SIG-M5 (cell line): ENCODE results near the gene ABR.
A peak's percentile ranks its signal among the peaks of the same experiment; 100 is the strongest.

ENCODE experiments used
- DNase-seq: peaks from one replicate; lab custom pipeline; 2025; lab: John Stamatoyannopoulos, UW

The ABR gene

GRCh38 chr17:1179818-1180742 lies at the start of gene ABR:
Gene ABR, minus strand, starts transcription at chr17:1179981. Its CDS starts 254 bp downstream, at chr17:1179727.
- no peak for DNase-seq

- DNase-seq: peak; percentile 37
Observed at GRCh38 chr17:1229349-1229899, 49.6 kb upstream of the ABR start.

GRCh38 chr17:1228781-1229348 lies 49.1 kb upstream of the ABR start:
- no peak for DNase-seq

DNA sequence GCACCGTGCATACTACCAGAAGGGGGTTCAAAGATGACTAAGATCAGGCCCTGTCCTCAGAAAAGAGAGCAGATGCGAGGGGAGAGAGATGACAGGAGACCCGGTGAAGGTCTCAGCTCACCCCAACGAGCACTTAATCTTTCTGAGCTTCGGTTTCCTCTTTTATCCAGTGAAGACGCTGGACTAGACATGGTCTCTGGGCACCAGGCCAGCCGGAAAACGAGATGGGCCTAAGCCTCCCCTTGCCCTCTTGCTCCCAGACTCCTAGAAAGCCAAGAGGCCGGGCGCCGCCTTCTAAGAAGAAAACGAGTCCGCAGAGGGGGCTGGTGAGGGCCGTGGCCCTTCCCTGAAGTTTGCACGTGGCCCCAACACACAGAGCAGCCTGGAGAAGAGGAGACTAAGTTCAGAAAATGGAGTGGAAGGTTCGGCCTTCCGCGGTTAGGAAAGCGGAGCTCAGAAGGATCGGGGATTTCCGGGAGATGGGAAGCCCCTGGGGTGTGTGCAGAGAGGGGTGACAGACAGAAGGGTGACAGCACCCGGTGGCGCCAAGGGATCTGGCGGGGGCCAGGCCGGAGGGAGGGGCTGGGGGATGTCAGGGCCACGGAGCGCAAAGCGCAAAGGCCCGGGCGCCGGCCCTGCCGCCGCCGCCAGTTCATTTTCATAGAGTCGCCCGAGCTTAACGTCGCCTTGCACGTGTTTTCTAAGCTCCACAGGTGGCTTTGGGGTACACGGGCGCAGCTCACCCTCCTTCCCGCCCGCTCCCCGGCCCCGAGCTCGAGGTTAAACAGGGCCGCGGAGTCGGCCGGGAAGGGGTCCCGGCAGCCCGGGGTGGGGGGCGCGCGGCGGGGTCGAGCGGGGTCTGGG lies 48.4 kb upstream of the ABR start:
- DNase-seq: no peak

DNA sequence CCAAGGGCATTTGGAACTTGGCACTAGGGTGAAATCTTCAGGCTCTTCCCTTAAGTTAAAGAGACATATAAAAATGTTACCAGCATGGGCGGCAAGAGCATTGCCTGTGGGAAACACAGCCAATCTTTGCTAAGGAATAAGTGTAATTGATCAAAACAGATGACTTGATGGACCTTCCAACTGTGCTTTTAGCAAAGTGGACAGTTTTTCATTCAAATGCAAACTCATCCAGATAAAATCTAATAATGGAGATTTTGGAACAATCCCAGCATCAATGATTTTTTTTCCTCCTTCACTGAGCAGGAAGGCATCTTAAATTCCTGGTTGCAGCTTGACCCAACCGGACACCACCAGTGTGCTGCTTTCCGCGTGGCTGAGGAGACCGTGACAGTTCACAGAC lies 47.6 kb upstream of the ABR start:
- no peak for DNase-seq

- no peak for DNase-seq
Observed at GRCh38 chr17:1226308-1226707, 46.5 kb upstream of the ABR start.

DNA sequence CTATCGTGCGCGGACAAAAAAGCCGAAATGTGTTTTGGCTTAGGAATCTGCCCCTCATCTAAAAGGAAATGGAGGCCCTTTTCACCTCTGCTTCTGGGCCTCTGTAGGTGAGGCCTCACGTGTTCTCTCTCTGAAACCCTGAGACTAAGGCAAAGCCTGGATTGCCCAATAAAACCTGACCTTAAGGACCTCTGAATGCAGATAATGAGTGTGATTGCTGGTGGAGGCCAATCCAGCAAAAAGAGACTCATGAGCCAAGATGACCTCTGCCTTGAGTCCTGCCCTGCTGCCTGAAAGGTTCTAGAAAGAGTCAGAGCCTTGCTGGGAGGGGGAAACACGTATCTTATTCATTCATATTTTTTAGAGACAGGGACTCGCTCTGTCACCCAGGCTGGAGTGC lies 44.5 kb upstream of the ABR start:
- DNase-seq: no peak

DNA sequence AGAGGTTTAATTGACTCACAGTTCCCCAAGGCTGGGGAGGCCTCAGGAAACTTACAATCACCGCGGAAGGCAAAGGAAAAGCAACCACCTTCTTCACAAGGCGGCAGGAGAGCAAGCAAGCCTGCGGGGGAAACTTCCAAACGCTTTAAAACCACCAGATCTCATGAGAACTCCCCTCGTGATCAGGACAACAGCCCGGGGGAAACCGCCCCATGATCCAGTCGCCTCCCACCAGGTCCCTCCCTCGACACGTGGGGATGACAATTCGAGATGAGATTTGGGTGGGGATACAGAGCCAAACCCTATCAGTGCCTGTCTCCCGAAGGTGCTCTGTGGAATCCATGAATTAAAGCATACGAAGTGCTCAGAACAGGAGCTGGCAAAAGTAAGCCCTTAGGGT lies 43.9 kb upstream of the ABR start:
- no peak for DNase-seq

- no peak for DNase-seq
Observed at GRCh38 chr17:1222321-1222720, 42.5 kb upstream of the ABR start.

DNA sequence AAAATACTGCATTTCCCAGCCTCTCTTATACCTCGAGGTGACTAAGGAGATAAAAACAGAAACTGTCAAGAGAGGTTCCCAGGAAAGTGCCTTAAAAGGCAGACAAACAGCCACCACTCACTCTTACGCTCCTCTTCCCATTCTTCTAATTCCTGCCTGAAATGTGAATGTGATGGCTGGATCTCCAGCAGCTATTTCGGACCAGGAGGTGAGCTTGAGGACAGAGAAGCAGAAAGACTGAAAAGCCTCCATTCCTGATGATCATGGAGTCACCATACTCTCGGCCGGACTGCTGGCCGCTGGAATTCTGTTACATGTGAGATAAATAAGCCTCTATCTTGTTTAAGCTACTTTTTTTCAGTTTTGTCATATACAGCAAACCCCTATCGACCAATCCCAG lies 41.4 kb upstream of the ABR start:
- no peak for DNase-seq

GRCh38 chr17:1220346-1220745 lies 40.6 kb upstream of the ABR start:
- DNase-seq: no peak

- DNase-seq: no peak
Observed at GRCh38 chr17:1217089-1217385, 37.3 kb upstream of the ABR start.

DNA sequence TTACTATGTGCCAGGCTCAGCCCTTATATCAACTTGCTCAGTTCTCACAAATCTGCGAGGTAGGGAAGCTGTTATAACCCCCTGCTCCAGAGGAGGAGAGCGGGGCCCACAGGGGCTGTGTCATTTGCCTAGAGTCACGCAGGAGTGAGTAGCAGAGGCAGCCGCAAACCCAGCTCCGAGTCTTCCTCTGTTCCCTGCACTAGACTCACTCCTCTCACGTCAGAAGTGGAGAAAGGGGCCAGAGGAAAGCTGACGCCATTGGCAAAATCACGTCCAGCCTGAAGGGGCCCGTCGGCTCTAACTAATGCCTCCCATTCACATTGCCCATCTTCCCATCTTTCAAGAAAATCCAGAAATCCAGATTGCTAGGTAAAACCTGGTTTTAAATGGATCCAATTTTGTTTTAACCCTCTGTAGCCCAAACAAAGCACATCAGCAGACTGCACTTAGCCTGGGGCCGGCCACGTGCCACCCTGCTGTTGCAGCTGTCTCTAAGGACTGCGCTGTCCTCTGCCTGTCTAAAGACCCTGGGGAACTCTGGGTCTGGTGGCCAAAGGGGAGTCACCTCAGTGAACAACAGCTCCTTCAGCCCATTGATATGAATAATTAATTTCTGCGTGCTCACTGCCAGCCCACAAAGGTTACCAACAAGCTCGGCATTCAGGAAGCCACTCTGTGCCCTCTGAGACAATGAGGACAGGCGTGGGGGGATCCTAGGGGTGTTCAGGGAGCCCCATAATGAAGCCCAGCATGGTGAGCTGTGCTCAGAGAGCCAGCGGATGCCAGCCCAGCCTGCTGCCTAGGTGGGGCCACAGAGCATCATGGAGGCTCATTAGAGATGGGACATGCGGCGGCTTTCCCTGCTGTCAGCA lies 36.7 kb upstream of the ABR start:
- no peak for DNase-seq

GRCh38 chr17:1212946-1213345 lies 33.2 kb upstream of the ABR start:
- DNase-seq: no peak

GRCh38 chr17:1211287-1211686 lies 31.5 kb upstream of the ABR start:
- no peak for DNase-seq

DNA sequence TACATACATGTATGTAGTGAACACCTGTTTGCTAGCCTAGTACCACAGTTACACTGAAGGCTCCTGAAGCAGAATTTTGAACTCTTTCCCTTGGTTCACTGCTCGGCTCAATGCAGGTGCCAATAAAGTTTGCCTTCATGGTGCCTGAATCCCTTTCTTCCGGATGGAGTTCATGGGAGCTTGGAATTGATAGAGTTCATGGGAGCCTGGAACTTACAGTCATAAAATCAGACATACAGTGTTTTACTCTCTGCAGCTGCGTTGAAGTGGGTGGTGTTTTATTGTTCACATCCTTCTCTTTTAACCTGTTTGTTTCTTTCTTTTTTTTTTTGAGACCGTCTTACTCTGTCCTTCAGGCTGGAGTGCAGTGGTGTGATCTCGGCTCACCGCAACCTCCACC lies 29.2 kb upstream of the ABR start:
- DNase-seq: no peak

GRCh38 chr17:1206026-1206777 lies 26.4 kb upstream of the ABR start:
- no peak for DNase-seq

DNA sequence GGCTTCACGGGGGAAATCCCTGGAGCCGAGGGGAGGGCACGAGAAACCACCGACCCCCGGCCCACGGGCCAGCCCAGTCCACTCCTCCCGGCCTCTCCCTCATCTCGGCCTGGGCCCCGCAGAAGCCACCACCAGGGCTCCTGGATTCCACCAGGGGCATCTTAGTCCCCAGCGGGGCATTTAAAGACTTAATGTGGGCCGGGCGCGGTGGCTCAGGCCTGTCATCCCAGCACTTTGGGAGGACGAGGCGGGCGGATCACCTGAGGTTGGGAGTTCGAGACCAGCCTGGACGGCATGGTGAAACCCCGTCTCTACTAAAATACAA lies 24.1 kb upstream of the ABR start:
- DNase-seq: no peak

DNA sequence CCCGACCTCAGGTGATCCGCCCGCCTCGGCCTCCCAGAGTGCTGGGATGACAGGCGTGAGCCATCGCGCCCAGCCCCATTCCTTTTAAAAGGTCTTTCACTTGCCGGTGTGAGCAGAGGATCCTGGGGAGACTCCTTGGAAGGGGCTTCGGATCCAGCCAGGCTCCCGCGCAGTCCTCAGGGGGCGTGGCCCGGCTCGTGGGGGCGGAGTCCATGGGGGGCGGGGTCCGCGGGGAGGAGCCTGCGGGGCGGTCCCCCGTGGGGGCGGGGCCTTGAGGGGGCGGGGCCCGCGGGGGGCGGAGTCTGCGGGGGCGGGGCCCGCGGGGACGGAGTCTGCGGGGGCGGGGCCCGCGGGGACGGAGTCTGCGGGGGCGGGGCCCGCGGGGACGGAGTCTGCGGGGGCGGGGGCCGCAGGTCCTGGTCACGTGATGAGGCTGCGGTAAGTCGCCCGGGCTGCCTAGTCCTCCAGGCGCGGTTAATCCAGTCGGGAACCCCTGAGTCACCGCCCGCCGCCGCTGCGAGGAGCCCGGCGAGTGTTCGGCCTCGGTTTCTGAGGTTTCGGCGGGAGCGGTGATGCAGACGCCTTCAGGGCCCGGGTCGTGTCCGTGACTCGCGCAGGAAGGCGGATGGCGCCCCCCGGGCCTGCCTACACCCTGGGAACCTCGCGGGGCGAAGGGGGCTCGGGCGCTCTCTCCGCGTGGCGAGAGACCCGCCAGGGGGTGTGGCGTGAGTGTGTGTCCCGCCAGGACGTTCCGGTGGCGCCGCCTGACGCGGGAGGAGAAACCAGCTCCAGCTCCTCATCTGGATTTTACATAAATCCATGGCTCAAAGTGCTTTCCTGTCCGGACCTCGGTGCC lies 23.6 kb upstream of the ABR start:
- no peak for DNase-seq

- DNase-seq: no peak
Observed at GRCh38 chr17:1202291-1202690, 22.5 kb upstream of the ABR start.
